Gastrocnemius medialis (tissue), 4 donors: Measurements from ENCODE around the gene CIAO3.

Experiments
- CTCF ChIP-seq, 5 experiments: fragments of 450-650 bp in 3 of 5; fragments of 200-600 bp in 2 of 5; sonication (generic) in 2 of 5; IDR thresholded peaks in 4 of 5; conservative IDR thresholded peaks in 1 of 5; 1 replicate in 4 of 5; 2 replicates in 1 of 5; pipeline ENCODE4 v1.5.1; 2016 to 2019; ENCODE audit warnings: antibody characterized with exemption in 5 of 5, mild to moderate bottlenecking in 3 of 5, moderate library complexity in 3 of 5
- POLR2A ChIP-seq, 2 donors: fragments of 450-650 bp; IDR thresholded peaks; one replicate each; pipeline ENCODE4 v1.6.1; 2017; ENCODE audit warnings: antibody characterized with exemption in 2 of 2, mild to moderate bottlenecking in 2 of 2, moderate library complexity in 2 of 2

- TF ChIP-seq CTCF (IDR thresholded peaks at IDR 0.05 in 4 of 5, conservative IDR thresholded peaks at IDR 0.05 in 1 of 5), result no peak
- no peak for TF ChIP-seq POLR2A (IDR thresholded peaks at IDR 0.05)
These were observed 42.8 kb upstream of the CIAO3 start for GRCh38 chr16:783404-784161.
